Subcutaneous adipose tissue (tissue), 4 donors: ENCODE measurements around the gene KCNH4. TPM values are rescaled to one million over a fixed set of nuclear protein-coding genes. Genes with fewer than 3 reads are reported as not detected.

Experiments
- total RNA-seq, 4 donors: library from RNA; depleted of rRNA; stranded (reverse); fragments of >200 nt; gene quantifications; one replicate each; pipeline ENCODE4 v1.1.0, GENCODE V29; 2016
- TF ChIP-seq, protein P1 (sequence below): fragments of 450-650 bp; IDR thresholded peaks from one replicate; pipeline ENCODE4 v1.5.1; 2016; ENCODE audit warnings: low read depth, mild to moderate bottlenecking, control low read depth, antibody characterized with exemption, moderate library complexity

Gene KCNH4
- total RNA-seq, 4 donors from 2014 or later, result 0.16 to 0.34 (median 0.19) TPM; not detected in 1

DNA sequence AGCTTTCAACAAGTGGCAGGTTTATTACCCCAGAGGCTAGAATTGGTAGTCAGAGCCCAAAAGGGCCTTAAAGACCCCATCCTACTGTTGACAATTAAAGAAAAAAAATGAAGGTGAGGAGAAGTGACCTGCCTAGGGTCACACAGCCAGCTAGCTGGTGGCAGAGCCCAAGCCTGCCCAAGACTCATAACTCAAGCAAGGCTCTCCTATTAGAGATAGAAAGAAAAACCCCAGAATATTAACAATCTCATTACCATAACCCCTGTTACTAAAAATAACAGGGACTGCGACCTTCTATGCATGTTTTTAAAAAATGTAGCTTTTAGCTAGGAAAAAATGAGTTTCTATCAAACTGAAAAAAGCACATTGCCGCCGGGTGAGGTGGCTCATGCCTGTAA, 44.3 kb downstream of the KCNH4 start:
- TF ChIP-seq, protein P1, sequence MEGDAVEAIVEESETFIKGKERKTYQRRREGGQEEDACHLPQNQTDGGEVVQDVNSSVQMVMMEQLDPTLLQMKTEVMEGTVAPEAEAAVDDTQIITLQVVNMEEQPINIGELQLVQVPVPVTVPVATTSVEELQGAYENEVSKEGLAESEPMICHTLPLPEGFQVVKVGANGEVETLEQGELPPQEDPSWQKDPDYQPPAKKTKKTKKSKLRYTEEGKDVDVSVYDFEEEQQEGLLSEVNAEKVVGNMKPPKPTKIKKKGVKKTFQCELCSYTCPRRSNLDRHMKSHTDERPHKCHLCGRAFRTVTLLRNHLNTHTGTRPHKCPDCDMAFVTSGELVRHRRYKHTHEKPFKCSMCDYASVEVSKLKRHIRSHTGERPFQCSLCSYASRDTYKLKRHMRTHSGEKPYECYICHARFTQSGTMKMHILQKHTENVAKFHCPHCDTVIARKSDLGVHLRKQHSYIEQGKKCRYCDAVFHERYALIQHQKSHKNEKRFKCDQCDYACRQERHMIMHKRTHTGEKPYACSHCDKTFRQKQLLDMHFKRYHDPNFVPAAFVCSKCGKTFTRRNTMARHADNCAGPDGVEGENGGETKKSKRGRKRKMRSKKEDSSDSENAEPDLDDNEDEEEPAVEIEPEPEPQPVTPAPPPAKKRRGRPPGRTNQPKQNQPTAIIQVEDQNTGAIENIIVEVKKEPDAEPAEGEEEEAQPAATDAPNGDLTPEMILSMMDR, result no peak

DNA sequence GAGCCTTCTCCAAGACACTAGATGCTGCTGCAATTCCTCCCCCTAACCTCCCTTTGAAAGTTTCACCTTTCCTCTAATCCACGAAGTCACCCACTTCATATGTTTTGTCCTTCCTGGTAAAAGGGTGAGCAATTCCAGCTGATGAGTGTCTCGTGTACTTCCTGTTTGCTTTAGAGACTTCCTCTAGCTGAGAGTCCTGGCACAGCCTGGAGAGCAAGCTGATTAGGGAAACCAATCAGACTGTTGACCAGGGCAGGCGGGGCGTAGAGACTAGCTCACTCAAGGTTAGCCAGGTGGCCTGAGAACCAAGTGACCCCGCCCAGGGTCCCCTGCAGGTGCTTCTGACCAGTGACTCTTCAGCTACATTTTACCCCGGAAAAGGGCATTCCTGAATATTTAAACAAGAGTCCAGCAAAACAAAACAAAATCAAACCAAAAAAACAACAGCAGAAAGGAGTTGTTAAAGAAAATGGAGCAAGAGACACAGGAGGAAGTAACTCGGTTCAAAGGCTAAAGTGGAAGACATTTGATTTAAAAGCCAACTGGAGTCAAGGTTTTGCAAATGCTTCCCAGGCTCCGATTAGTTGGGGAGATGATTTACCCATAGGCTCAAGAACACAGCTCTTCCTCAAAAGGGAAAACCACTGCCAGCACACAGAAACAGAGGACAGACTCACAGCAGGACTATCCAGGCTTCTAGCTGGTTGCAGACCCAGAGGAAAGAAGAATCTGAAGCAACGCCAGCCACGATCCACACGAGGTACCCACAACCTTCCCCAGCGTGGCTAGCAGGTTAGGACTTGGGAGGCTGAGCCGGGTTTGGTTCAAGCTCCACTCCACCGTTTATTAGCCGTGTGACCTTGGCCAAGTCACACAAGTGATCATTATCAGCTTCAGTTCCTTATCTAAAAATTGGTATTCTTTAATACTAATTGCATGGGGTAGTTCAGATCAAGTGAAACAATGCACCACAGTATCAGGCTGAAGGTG, 45.0 kb downstream of the KCNH4 start:
- TF ChIP-seq, protein P1, result no peak

DNA sequence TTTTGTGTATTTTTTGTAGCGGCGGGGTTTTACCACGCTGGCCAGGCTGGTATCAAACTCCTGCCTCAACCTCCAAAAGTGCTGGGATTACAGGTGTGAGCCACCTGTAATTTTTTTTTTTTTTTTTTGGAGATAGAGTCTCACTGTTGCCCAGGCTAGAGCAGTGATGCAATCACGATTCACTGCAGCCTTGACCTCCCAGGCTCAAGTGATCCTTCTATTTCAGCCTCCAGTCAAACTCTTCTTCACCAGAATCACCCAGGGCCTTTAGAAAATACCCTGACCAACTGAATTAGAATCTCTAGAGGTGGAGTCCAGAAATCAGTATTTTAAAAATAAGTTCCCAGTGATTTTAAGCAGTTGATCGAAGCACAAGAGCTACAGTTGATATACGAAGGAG, 45.8 kb downstream of the KCNH4 start:
- TF ChIP-seq, protein P1, result no peak

DNA sequence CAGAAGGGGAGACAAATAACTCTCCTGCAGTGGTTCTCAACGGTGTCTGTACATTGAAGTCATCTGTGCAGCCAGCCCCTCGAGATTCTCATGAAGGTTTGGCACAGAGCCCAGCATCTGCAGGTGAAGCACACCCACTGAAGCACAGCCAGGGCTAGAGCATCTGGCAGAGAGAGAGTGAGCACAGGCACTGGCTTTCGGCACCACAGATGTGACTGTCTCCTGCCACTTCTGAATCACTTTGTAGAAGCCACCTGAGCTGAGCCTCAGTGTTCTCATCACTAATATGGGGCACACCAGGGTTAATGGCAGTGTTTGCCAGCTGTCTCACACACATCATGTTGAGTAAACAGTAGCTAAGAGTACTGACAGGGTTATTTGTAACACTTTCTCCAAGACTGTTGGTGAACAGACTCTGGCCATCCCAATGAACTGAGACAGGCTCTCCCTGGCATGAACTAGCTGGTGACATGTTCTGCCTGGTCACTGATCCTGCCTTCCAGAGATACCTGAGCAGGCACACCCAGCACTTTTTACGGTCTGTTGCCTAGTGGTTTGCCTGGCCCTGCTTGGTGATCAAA, 47.4 kb downstream of the KCNH4 start:
- TF ChIP-seq, protein P1, result no peak

DNA sequence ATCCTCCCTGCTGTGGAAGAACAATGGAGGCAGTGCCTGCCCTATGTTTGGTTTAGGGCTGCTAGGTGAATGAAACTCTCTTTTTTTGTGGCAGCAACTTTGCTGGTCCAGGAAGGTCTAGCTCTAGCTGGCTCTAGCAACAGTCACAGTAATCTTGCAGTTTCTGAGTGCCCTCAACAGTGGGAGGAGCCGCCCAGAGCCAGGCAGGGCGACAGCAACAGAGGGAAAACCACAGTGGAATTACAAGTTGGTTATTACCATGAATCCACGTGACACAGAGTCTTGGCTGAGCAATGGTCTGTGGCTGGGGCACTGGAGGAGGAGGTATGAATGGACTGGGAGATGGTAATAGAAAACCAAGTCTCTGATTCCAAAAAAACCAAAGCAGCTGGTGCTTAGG, 48.0 kb downstream of the KCNH4 start:
- TF ChIP-seq, protein P1, result no peak

DNA sequence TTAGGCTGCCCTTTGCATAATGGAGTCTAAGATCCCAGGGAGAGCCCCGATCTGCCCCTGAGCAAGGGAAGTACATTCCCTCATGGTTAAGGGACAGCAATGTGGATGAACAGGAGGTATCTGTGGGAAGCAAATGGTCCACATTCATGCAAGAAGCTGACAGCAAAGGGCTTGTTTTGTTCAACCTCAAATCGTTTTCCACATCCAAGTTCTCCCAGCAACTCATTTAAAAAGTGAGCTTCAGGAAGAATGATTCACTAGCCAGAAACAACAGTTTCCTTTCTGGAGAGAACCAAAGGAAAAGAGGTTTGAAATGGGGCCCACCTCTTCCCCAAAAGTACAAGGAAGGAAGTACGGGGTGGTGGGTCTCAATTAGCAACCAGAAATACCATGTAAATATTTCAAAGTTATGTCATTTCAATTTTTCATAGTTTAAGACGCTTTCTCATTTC, 48.9 kb downstream of the KCNH4 start:
- TF ChIP-seq, protein P1, result no peak

DNA sequence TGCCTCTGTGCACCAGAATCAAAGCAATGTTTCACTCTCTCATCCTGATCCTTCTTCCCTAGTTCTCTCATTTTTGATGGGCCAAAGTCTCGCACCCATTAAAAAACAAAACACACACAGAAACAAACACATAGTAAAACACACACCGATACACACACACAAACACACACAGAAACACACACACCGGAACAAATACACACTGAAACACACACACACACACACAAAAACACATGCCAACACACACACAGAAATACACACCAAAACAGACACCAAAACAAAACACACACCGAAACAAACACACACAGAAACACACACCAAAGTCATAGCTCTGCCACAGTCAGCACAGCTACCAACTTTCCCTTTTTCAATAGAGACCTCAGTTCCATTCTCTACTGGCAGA, 49.7 kb downstream of the KCNH4 start:
- TF ChIP-seq, protein P1, result no peak
